ENCODE results near the gene ZNF654. TPM values are rescaled to one million over a fixed set of nuclear protein-coding genes. Genes with fewer than 3 reads are reported as not detected.

Gene ZNF654
- total RNA-seq, 4 donors from 2014 or later, result 11.8 to 17.9 (median 16.0) TPM

DNA sequence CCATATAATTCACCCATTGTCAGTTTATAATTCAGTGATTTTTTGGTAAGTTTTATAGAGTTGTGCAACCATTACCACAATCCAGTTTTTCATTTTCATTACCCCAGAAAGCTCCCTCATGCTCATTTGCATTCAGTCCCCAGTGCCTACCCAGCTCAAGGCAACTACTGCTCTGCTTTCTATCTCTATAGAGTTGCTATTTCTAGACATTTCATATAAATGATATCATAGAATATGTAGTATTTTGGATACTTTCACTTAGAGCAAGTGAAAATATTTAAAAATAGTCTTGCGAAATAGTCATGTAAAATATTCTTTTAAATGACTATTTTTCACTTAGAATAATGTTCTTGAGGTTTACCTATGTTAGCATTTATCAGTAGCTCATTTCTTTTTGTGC lies 42.1 kb downstream of the ZNF654 start:
- 91% methylated on average over 1 of the region's 1 CpG for WGBS
- TF ChIP-seq, protein P1, sequence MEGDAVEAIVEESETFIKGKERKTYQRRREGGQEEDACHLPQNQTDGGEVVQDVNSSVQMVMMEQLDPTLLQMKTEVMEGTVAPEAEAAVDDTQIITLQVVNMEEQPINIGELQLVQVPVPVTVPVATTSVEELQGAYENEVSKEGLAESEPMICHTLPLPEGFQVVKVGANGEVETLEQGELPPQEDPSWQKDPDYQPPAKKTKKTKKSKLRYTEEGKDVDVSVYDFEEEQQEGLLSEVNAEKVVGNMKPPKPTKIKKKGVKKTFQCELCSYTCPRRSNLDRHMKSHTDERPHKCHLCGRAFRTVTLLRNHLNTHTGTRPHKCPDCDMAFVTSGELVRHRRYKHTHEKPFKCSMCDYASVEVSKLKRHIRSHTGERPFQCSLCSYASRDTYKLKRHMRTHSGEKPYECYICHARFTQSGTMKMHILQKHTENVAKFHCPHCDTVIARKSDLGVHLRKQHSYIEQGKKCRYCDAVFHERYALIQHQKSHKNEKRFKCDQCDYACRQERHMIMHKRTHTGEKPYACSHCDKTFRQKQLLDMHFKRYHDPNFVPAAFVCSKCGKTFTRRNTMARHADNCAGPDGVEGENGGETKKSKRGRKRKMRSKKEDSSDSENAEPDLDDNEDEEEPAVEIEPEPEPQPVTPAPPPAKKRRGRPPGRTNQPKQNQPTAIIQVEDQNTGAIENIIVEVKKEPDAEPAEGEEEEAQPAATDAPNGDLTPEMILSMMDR (IDR thresholded peaks at IDR 0.05), result no peak
- no peak for TF ChIP-seq POLR2AphosphoS5 (IDR thresholded peaks at IDR 0.05)
- TF ChIP-seq POLR2A (IDR thresholded peaks at IDR 0.05; ENCODE audit: low read depth), result no peak
- TF ChIP-seq EP300 (IDR thresholded peaks at IDR 0.05), result no peak

DNA sequence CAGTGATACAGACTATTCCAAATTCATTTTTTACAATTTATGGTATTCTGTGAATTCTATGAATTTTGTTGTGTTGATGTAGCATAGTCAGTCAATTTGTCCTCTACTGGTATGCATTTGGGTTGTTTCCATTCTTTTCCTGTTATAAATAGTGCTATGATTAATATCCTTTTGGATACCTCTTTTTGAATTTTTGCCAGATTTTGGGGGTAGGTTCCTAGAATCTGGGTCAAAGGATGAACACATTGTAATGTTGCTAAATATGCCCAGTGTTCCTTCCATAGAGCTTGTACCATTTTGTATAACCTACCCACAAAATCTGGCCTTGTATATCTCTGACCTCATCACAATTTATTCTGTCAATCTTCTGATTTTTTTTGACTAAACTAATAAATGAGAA lies 46.3 kb downstream of the ZNF654 start:
- Histone ChIP-seq H3K36me3 (no peaks in the 10 kb centered on the region), H3K9me3 (peaks cover 0 to 4% (median 0%) of the 10 kb centered on the region in 4 donors), H3K27ac (replicated peaks in 1 of 4) (no peak overlapping the region), H3K4me3 (no peak overlapping the region), H3K27me3 (no peaks in the 10 kb centered on the region), H3K4me1 (peaks cover 5 to 19% (median 11%) of the 10 kb centered on the region in 4 donors)
- no peak for DNase-seq (ENCODE audit: extremely low spot score)
- intact Hi-C loops (cut with DNase I), result no loop called here
- TF ChIP-seq POLR2A (IDR thresholded peaks at IDR 0.05; ENCODE audit: low read depth), result no peak
- no peak for TF ChIP-seq POLR2AphosphoS5 (IDR thresholded peaks at IDR 0.05)
- no peak for TF ChIP-seq EP300 (IDR thresholded peaks at IDR 0.05)
- TF ChIP-seq, protein P1 (IDR thresholded peaks at IDR 0.05), result no peak

More for the DNA sequence above, 42.1 kb downstream of the ZNF654 start:
- peaks cover 0 to 4% (median 0%) of the 10 kb centered on the region in 4 donors for H3K9me3 ChIP-seq
- intact Hi-C loops (cut with DNase I), result no loop called here
- no peaks in the 10 kb centered on the region for H3K36me3 ChIP-seq
- H3K4me1 ChIP-seq, result peaks cover 5 to 14% (median 7%) of the 10 kb centered on the region in 4 donors
- DNase-seq (ENCODE audit: extremely low spot score), result no peak
- H3K4me3 ChIP-seq, result no peak overlapping the region
- H3K27ac ChIP-seq (replicated peaks in 1 of 4), result no peak overlapping the region
- H3K27me3 ChIP-seq, result no peaks in the 10 kb centered on the region

DNA sequence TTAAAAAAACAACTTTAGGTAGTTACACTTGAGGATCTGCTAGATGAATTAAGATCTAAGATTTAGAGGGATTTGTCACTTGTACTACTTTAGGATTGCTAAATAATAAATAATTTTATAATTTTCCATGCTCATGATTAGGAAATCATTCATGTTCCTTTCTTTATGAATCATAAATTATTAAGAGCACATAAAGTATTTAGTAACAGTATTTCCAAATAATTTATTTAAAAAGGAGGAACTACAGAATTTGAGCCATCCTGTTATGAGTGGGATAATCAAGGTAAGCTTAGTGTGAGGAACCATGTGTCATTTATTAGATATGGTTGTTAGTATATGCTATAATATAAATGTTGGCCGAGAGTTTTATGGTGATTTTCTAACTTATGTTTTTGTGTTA lies 53.2 kb downstream of the ZNF654 start:
- DNase-seq (ENCODE audit: extremely low spot score), result no peak
- WGBS, result 100% methylated on average over 1 of the region's 1 CpG
- H3K4me3 ChIP-seq, result no peak overlapping the region
- intact Hi-C loops (cut with DNase I), result loop anchor here (5.0 to 10.0 kb wide), 3 partner anchors 55 to 757 kb away; partner anchors contain the start of genes CGGBP1 and ZNF654
- TF ChIP-seq, protein P1 (IDR thresholded peaks at IDR 0.05), result no peak
- TF ChIP-seq POLR2A (IDR thresholded peaks at IDR 0.05; ENCODE audit: low read depth) (no peak), EP300 (IDR thresholded peaks at IDR 0.05) (no peak), POLR2AphosphoS5 (IDR thresholded peaks at IDR 0.05) (no peak)
- H3K36me3 ChIP-seq, result peaks cover 0 to 20% (median 5%) of the 10 kb centered on the region in 4 donors
- H3K9me3 ChIP-seq, result no peaks in the 10 kb centered on the region
- H3K27ac ChIP-seq (replicated peaks in 1 of 4), result no peak overlapping the region
- peaks cover 0 to 14% (median 9%) of the 10 kb centered on the region in 4 donors for H3K4me1 ChIP-seq
- no peaks in the 10 kb centered on the region for H3K27me3 ChIP-seq

DNA sequence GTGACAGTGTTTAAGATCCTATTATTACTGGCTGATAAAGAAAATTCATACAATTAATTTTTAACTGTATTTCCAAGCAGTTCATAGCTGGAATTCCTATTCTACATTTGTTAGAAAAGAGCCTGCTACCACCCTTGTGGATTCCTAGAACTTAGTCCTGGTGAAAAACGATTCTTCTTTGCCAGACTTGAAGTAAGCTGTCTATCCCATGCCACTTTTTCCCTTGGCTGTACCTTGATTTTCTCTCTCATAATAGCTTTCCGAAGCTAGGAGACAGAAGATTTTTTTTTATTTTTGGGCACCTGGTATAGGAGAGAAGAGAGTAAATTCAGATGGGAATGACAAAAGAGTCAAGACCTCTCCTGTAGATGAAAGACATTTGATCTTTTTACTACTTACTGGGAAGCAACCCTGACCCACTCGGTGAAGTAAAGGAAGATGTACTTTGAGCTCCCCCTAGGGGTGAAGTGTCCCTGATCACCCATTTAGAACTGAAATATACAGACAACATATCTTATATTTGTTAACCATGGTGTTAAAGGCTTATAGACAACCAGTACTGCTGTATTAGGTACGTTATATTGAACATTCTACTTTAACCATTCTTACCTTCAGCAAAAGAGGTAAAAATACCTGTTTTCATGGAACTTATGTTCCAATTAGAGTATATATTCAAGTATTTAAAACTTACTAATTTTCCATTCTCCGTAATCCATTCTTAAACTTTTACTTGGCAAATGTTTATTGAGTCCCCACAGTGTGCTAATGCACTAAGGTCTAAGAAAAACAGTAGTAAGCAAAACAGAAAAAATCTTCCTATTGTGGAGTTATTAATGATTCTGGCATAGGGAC lies 54.5 kb downstream of the ZNF654 start:
- Histone ChIP-seq H3K36me3 (peaks cover 0 to 23% (median 5%) of the 10 kb centered on the region in 4 donors), H3K4me1 (peaks cover 0 to 14% (median 9%) of the 10 kb centered on the region in 4 donors), H3K27me3 (no peaks in the 10 kb centered on the region), H3K9me3 (no peaks in the 10 kb centered on the region), H3K4me3 (no peak overlapping the region), H3K27ac (replicated peaks in 1 of 4) (no peak overlapping the region)
- 42% methylated on average over 5 of the region's 5 CpGs for WGBS
- DNase-seq (ENCODE audit: extremely low spot score), result no peak
- TF ChIP-seq EP300 (IDR thresholded peaks at IDR 0.05) (no peak), POLR2AphosphoS5 (IDR thresholded peaks at IDR 0.05) (no peak), POLR2A (IDR thresholded peaks at IDR 0.05; ENCODE audit: low read depth) (no peak)
- TF ChIP-seq, protein P1 (IDR thresholded peaks at IDR 0.05), result peak; percentile 54 to 69 (median 65)
- intact Hi-C loops (cut with DNase I), result loop anchor here (5.0 to 10.0 kb wide), 3 partner anchors 56 to 759 kb away; partner anchors contain the start of genes CGGBP1 and ZNF654

Data from esophagus muscularis mucosa (tissue), 4 donors.